SU-DHL-6 (cell line): ENCODE results near the gene GSG1L2.

ENCODE experiments used
- H2AFZ ChIP-seq: fragments of 200-600 bp; sonication (generic); 2 replicates; pipeline ENCODE4 v1.6.1; 2014; ENCODE audit warnings: low read depth, mild to moderate bottlenecking, moderate library complexity, mixed read lengths, antibody characterized with exemption, low read length; ENCODE audit not compliant: severe bottlenecking
- H3F3A ChIP-seq: fragments of 200-600 bp; shearing (Covaris generic); 2 replicates; pipeline ENCODE4 v1.6.0; 2016; ENCODE audit warnings: antibody characterized with exemption, mild to moderate bottlenecking; ENCODE audit not compliant: insufficient read depth
- H3K27ac ChIP-seq: fragments of 200-600 bp; sonication (generic); 2 replicates; pipeline ENCODE4 v1.5.1; 2016; ENCODE audit warnings: low read depth, mild to moderate bottlenecking, low read length, moderate library complexity, mixed read lengths
- H3K27me3 ChIP-seq: fragments of 200-600 bp; sonication (generic), shearing (Covaris generic); 2 replicates; pipeline ENCODE4 v1.6.0; 2014; ENCODE audit warnings: mild to moderate bottlenecking, low read length
- H3K36me3 ChIP-seq: fragments of 200-600 bp; sonication (generic); 2 replicates; pipeline ENCODE4 v1.6.1; 2014; ENCODE audit warnings: mild to moderate bottlenecking, low read length, mixed read lengths
- H3K4me2 ChIP-seq: fragments of 300-600, 200-600 bp; shearing (Covaris generic), sonication (generic); 2 replicates; pipeline ENCODE4 v1.6.0; 2014; ENCODE audit warnings: low read length, low read depth, mild to moderate bottlenecking; ENCODE audit not compliant: poor library complexity, severe bottlenecking
- H3K4me3 ChIP-seq: fragments of 200-600 bp; sonication (generic); 2 replicates; pipeline ENCODE4 v1.5.1; 2014; ENCODE audit warnings: antibody characterized with exemption, low read length, mild to moderate bottlenecking, mixed read lengths; ENCODE audit not compliant: insufficient read depth, poor library complexity, severe bottlenecking
- H3K79me2 ChIP-seq: fragments of 200-600 bp; sonication (generic); 2 replicates; pipeline ENCODE4 v1.6.1; 2014; ENCODE audit warnings: mild to moderate bottlenecking, low read length, moderate library complexity; ENCODE audit not compliant: insufficient read depth
- H3K9ac ChIP-seq: fragments of 200-600 bp; sonication (generic); 2 replicates; pipeline ENCODE4 v1.7.0; 2014; ENCODE audit warnings: mild to moderate bottlenecking, low read length
- H3K9me2 ChIP-seq: fragments of 200-600 bp; sonication (generic); replicated peaks from 2 replicates; pipeline ENCODE4 v1.6.1; 2014; ENCODE audit warnings: low read length; ENCODE audit not compliant: insufficient read depth
- H3K9me3 ChIP-seq: fragments of 200-600 bp; sonication (generic); 2 replicates; pipeline ENCODE4 v1.6.1; 2014; ENCODE audit warnings: low read length, mixed read lengths; ENCODE audit not compliant: insufficient read depth
- H4K20me1 ChIP-seq: fragments of 200-600 bp; sonication (generic); 2 replicates; pipeline ENCODE4 v1.6.1; 2014; ENCODE audit warnings: low read depth, mild to moderate bottlenecking, antibody characterized with exemption, low read length, moderate library complexity, mixed read lengths
- CTCF ChIP-seq: fragments of 200-600 bp; sonication (generic); IDR thresholded peaks from one replicate; pipeline ENCODE4 v1.5.1; 2017; ENCODE audit warnings: antibody characterized with exemption, mild to moderate bottlenecking, low read length, moderate library complexity; ENCODE audit not compliant: insufficient read depth, poor library complexity, severe bottlenecking
- EZH2phosphoT487 ChIP-seq: fragments of 200-600 bp; sonication (generic), shearing (Covaris generic); conservative IDR thresholded peaks from 2 replicates; pipeline ENCODE4 v1.6.1; 2018; ENCODE audit warnings: mild to moderate bottlenecking, antibody characterized with exemption, low read length, moderate library complexity, mixed read lengths

Gene GSG1L2

GRCh38 chr17:9829343-9829742, 7.5 kb upstream of the GSG1L2 start:
- Histone ChIP-seq H4K20me1 (no peaks in the 10 kb centered on the region), H3K9ac (no peak overlapping the region), H3K27ac (no peak overlapping the region), H3K36me3 (no peaks in the 10 kb centered on the region), H3K9me3 (no peaks in the 10 kb centered on the region), H3K79me2 (no peaks in the 10 kb centered on the region), H3K4me2 (no peak overlapping the region), H3K9me2 (no peaks in the 10 kb centered on the region), H3F3A (no peaks in the 10 kb centered on the region), H2AFZ (no peak overlapping the region), H3K27me3 (no peaks in the 10 kb centered on the region), H3K4me3 (no peak overlapping the region)
- no peak for TF ChIP-seq CTCF
- no peak for TF ChIP-seq EZH2phosphoT487

GRCh38 chr17:9828296-9829295, 6.7 kb upstream of the GSG1L2 start:
- no peaks in the 10 kb centered on the region for H3K27me3 ChIP-seq
- H3K27ac ChIP-seq: no peak overlapping the region
- H3F3A ChIP-seq: no peaks in the 10 kb centered on the region
- H3K9ac ChIP-seq: no peak overlapping the region
- H3K9me2 ChIP-seq: no peaks in the 10 kb centered on the region
- H3K4me3 ChIP-seq: no peak overlapping the region
- no peaks in the 10 kb centered on the region for H3K9me3 ChIP-seq
- H3K36me3 ChIP-seq: no peaks in the 10 kb centered on the region
- no peaks in the 10 kb centered on the region for H4K20me1 ChIP-seq
- TF ChIP-seq CTCF: no peak
- no peak for TF ChIP-seq EZH2phosphoT487
- H3K4me2 ChIP-seq: no peak overlapping the region
- H3K79me2 ChIP-seq: no peaks in the 10 kb centered on the region
- no peak overlapping the region for H2AFZ ChIP-seq

GRCh38 chr17:9825641-9826150, 3.8 kb upstream of the GSG1L2 start, which contains the start of gene GLP2R:
TSS of gene GLP2R (plus strand) at chr17:9825924. CDS start at chr17:9826064, 140 bp downstream.
- no peak within 1 kb of the TSS for H3K4me3 ChIP-seq
- H3K4me2 ChIP-seq: no peak within 1 kb of the TSS
- H3K27me3 ChIP-seq: no peaks in the 10 kb centered on the region
- no peaks in the 10 kb centered on the region for H3K9me2 ChIP-seq
- no peaks in the 10 kb centered on the region for H3K36me3 ChIP-seq
- H3K27ac ChIP-seq: no peak within 1 kb of the TSS
- TF ChIP-seq CTCF: no peak
- no peak for TF ChIP-seq EZH2phosphoT487
- no peaks in the 10 kb centered on the region for H3K9me3 ChIP-seq
- H2AFZ ChIP-seq: no peak within 1 kb of the TSS
- no peaks in the 10 kb centered on the region for H3F3A ChIP-seq
- no peaks in the 10 kb centered on the region for H4K20me1 ChIP-seq
- H3K79me2 ChIP-seq: no peaks in the 10 kb centered on the region
- no peak within 1 kb of the TSS for H3K9ac ChIP-seq
